Stimulated activated CD8-positive, alpha-beta memory T cell treated with anti-CD3 and anti-CD28 coated beads, Interleukin-4, amount 100 ng/mL, for 4 hours (primary cell): Measurements from ENCODE around the gene TTLL7.

Experiments used
- DNase-seq, 2 donors: peaks; one replicate each; pipeline ENCODE4 v3.0.0-alpha.2; 2020; ENCODE audit warnings: low read depth in 2 of 2, low spot score in 1 of 2

Gene TTLL7

GRCh38 chr1:83828456-83828855 lies 170.5 kb downstream of the TTLL7 start:
- DNase-seq: no peak

- DNase-seq: no peak
Measured at GRCh38 chr1:83827741-83828140, 171.2 kb downstream of the TTLL7 start.

- no peak for DNase-seq
Measured at GRCh38 chr1:83822208-83822607, 176.7 kb downstream of the TTLL7 start.

- DNase-seq: no peak
Measured at GRCh38 chr1:83819436-83819835, 179.5 kb downstream of the TTLL7 start.

- no peak for DNase-seq
Measured at GRCh38 chr1:83818916-83819315, 180.0 kb downstream of the TTLL7 start.

GRCh38 chr1:83816836-83817235 lies 182.1 kb downstream of the TTLL7 start:
- no peak for DNase-seq

GRCh38 chr1:83815330-83815729 lies 183.6 kb downstream of the TTLL7 start:
- no peak for DNase-seq
